HCT116 (cell line): ENCODE data around the gene RAB40C. TPM values are rescaled to one million over a fixed set of nuclear protein-coding genes. Genes with fewer than 3 reads are reported as not detected.
A peak's percentile ranks its signal among the peaks of the same experiment; 100 is the strongest.

Experiments used
- ATAC-seq: fragments of 200-7000 bp; cut with Tn5 transposase; 2 replicates; pipeline ENCODE4 v1.9.1; 2020; ENCODE audit warnings: mild to moderate bottlenecking, moderate library complexity
- BruUV-seq: library from RNA; stranded (reverse); fragments of 400-500 nt; replicated peaks from 2 replicates; lab custom pipeline; 2021; lab: Mats Ljungman, UMichigan
- CTCF ChIA-PET: fragments of 300-600 bp; sonication (Branson Sonifier 250); formaldehyde crosslinking; loops from one replicate; lab custom pipeline; 2021; ENCODE audit warnings: antibody characterized with exemption; lab: Charles Lee
- POLR2A ChIA-PET: fragments of 300-600, 350-600 bp; sonication (Branson Sonifier 250); formaldehyde crosslinking; loops from one replicate; lab custom pipeline; 2021; ENCODE audit warnings: antibody characterized with exemption; lab: Charles Lee
- RAD21 ChIA-PET, 2 experiments: fragments of 300-600 bp; sonication (Branson Sonifier 250); formaldehyde crosslinking; loops; one replicate each; lab custom pipeline; 2023; ENCODE audit warnings: low total read pairs in 2 of 2; ENCODE audit not compliant: uncharacterized antibody in 2 of 2, unreplicated experiment in 2 of 2, low non-redundant PET in 1 of 2; lab: Charles Lee
- DNase-seq: peaks from one replicate; pipeline ENCODE4 v3.0.0-alpha.2; 2010; ENCODE audit warnings: low read depth, low spot score
- H2AFZ ChIP-seq: fragments of 200-600 bp; shearing (Covaris generic), sonication (generic); 2 replicates; pipeline ENCODE4 v1.6.1; 2017; ENCODE audit warnings: low read depth, mixed run types, mixed read lengths, antibody characterized with exemption, low read length; ENCODE audit not compliant: poor library complexity, severe bottlenecking
- H3K27ac ChIP-seq: 2 replicates; pipeline ENCODE4 v1.5.1; 2012; ENCODE audit warnings: low read depth, low read length
- H3K27me3 ChIP-seq: fragments of 200-600 bp; sonication (generic); 2 replicates; pipeline ENCODE4 v1.6.1; 2016; ENCODE audit warnings: mixed run types, low read length, mixed read lengths; ENCODE audit not compliant: insufficient read depth
- H3K36me3 ChIP-seq, 2 experiments: fragments of 200-500 bp in 1 of 2; fragments of 200-600 bp in 1 of 2; sonication (Bioruptor generic) in 1 of 2; sonication (generic) in 1 of 2; 2 replicates each; pipeline versions ENCODE4 v1.5.1 to v1.6.1; 2014 to 2016; ENCODE audit warnings: low read length in 2 of 2, inconsistent platforms in 1 of 2, mixed read lengths in 1 of 2, mixed run types in 1 of 2; ENCODE audit not compliant: insufficient read depth in 2 of 2, control insufficient read depth in 1 of 2
- H3K4me1 ChIP-seq, 2 experiments: fragments of 200-600 bp in 1 of 2; sonication (generic) in 1 of 2; 2 replicates each; pipeline versions ENCODE4 v1.5.1 to v1.6.1; 2012 to 2017; ENCODE audit warnings: low read length in 2 of 2, inconsistent platforms in 1 of 2, mild to moderate bottlenecking in 1 of 2, mixed read lengths in 1 of 2, mixed run types in 1 of 2, moderate library complexity in 1 of 2; ENCODE audit not compliant: insufficient read depth in 2 of 2, control insufficient read depth in 1 of 2
- H3K4me2 ChIP-seq: fragments of 200-600 bp; sonication (generic); 2 replicates; pipeline ENCODE4 v1.6.1; 2017; ENCODE audit warnings: mixed run types, low read length, mixed read lengths
- H3K4me3 ChIP-seq, 2 experiments: fragments of 200-600 bp in 1 of 2; sonication (generic) in 1 of 2; replicated peaks in 1 of 2; 2 replicates each; pipeline ENCODE4 v1.5.1; 2011 to 2016; ENCODE audit warnings: low read length in 2 of 2, control low read depth in 1 of 2, low read depth in 1 of 2, mild to moderate bottlenecking in 1 of 2, mixed read lengths in 1 of 2, mixed run types in 1 of 2
- H3K79me2 ChIP-seq: fragments of 200-600 bp; sonication (generic); 2 replicates; pipeline ENCODE4 v1.6.1; 2017; ENCODE audit warnings: mild to moderate bottlenecking, mixed run types, low read length, moderate library complexity, mixed read lengths; ENCODE audit not compliant: insufficient read depth
- H3K9ac ChIP-seq: fragments of 200-600 bp; sonication (generic); 2 replicates; pipeline ENCODE4 v1.6.1; 2016; ENCODE audit warnings: low read length, mixed read lengths
- H3K9me2 ChIP-seq: fragments of 200-600 bp; sonication (generic), shearing (Covaris generic); 2 replicates; pipeline ENCODE4 v1.6.1; 2017; ENCODE audit warnings: mixed run types, mild to moderate bottlenecking, moderate library complexity; ENCODE audit not compliant: insufficient read depth
- H3K9me3 ChIP-seq, 2 experiments: fragments of 200-500 bp in 1 of 2; fragments of 200-600 bp in 1 of 2; sonication (Bioruptor generic) in 1 of 2; sonication (generic) in 1 of 2; 2 replicates each; pipeline ENCODE4 v1.6.1; 2014 to 2017; ENCODE audit warnings: low read length in 2 of 2, mixed read lengths in 2 of 2, inconsistent platforms in 1 of 2, low read depth in 1 of 2, mild to moderate bottlenecking in 1 of 2, mixed run types in 1 of 2, moderate library complexity in 1 of 2; ENCODE audit not compliant: control insufficient read depth in 1 of 2, insufficient read depth in 1 of 2
- H4K20me1 ChIP-seq: fragments of 200-600 bp; sonication (generic), shearing (Covaris generic); 2 replicates; pipeline ENCODE4 v1.6.1; 2017; ENCODE audit warnings: mixed run types, mild to moderate bottlenecking, moderate library complexity; ENCODE audit not compliant: insufficient read depth
- CEBPB ChIP-seq: IDR thresholded peaks from 2 replicates; pipeline ENCODE4 v1.6.1; 2012; ENCODE audit warnings: low read depth
- ELF1 ChIP-seq: IDR thresholded peaks from 2 replicates; pipeline ENCODE4 v1.6.1; 2012; ENCODE audit warnings: low read depth, borderline replicate concordance
- EZH2 ChIP-seq: fragments of 200-600 bp; sonication (generic); IDR thresholded peaks from 2 replicates; pipeline ENCODE4 v1.6.1; 2017; ENCODE audit warnings: antibody characterized with exemption, mixed run types
- REST ChIP-seq: IDR thresholded peaks from 2 replicates; pipeline ENCODE4 v1.6.1; 2012; ENCODE audit warnings: low read depth
- intact Hi-C: fragments of 100-400 bp; cut with micrococcal nuclease; formaldehyde crosslinking; loops from 2 replicates; pipeline ENCODE4 v1.10.0; 2022
- total RNA-seq: library from RNA; stranded (reverse); gene quantifications from one replicate; pipeline ENCODE4 v1.2.1, GENCODE V29; 2021; ENCODE audit not compliant: unreplicated experiment

The RAB40C gene
- total RNA-seq, 1 experiment from 2014 or later, result 14.1 TPM

- Histone ChIP-seq H3K9me2 (no peaks in the 10 kb centered on the region), H3K36me3 (no peaks in the 10 kb centered on the region; a peak in 1 of 4 replicates), H3K4me2 (peak overlapping the region; percentile 40), H2AFZ (no peak overlapping the region), H3K9me3 (no peaks in the 10 kb centered on the region), H3K9ac (peak overlapping the region; percentile 23; the same call in 1 of the 2 replicates), H4K20me1 (no peaks in the 10 kb centered on the region), H3K79me2 (peaks cover 26% of the 10 kb centered on the region), H3K4me3 (peak overlapping the region in 1 of 2 experiments; percentile 72; a peak in 2 of 4 replicates), H3K4me1 (peaks cover 0 to 10% of the 10 kb centered on the region in 2 experiments; a peak in 1 of 4 replicates), H3K27ac (peak overlapping the region; percentile 78), H3K27me3 (no peaks in the 10 kb centered on the region)
- intact Hi-C loops, result no loop called here
- ChIA-PET POLR2A (no interaction called here), RAD21 (no interaction called here), CTCF (no interaction called here)
- TF ChIP-seq ELF1 (no peak), REST (no peak), CEBPB (no peak), EZH2 (no peak)
- BruUV-seq, result no TSS peak
- 0 out of 2 replicates have a peak, but pooled peaks have one; percentile 1 for ATAC-seq
- DNase-seq, result no peak
These were observed 77.4 kb downstream of the RAB40C start for GRCh38 chr16:667113-667779.
